Activated CD4-positive, alpha-beta T cell treated with anti-CD3 and anti-CD28 coated beads for 36 hours (primary cell): Measurements from ENCODE around the gene DDTL. TPM values are rescaled to one million over a fixed set of nuclear protein-coding genes. Genes with fewer than 3 reads are reported as not detected.
"Not testable (repeated sequence)": the region's sequence is repeated elsewhere in the genome, so short reads cannot be mapped to it uniquely, and the experiment has no call there.

Experiments
- ATAC-seq: fragments of 200-7000 bp; cut with Tn5 transposase; one replicate; pipeline ENCODE4 v1.10.0; 2021; ENCODE audit warnings: mild to moderate bottlenecking, moderate library complexity
- CTCF ChIA-PET: fragments of 350-600 bp; sonication (Branson Sonifier 250); formaldehyde crosslinking; loops from one replicate; lab custom pipeline; 2021; ENCODE audit warnings: antibody characterized with exemption; lab: Charles Lee
- POLR2A ChIA-PET: fragments of 350-600 bp; sonication (Branson Sonifier 250); formaldehyde crosslinking; loops from one replicate; lab custom pipeline; 2021; ENCODE audit warnings: antibody characterized with exemption, inconsistent platforms; lab: Charles Lee
- DNase-seq: peaks from one replicate; pipeline ENCODE4 v3.0.0-alpha.2; 2020
- H3K27ac Mint-ChIP-seq: one replicate; pipeline ENCODE4 v1.8.0; 2021; ENCODE audit warnings: mixed read lengths
- H3K27me3 Mint-ChIP-seq: one replicate; pipeline ENCODE4 v1.8.0; 2021; ENCODE audit warnings: mixed read lengths
- H3K36me3 Mint-ChIP-seq: one replicate; pipeline ENCODE4 v1.8.0; 2021; ENCODE audit warnings: low read depth, mixed read lengths
- H3K4me1 Mint-ChIP-seq: one replicate; pipeline ENCODE4 v1.8.0; 2021; ENCODE audit warnings: mixed read lengths
- H3K4me3 Mint-ChIP-seq: one replicate; pipeline ENCODE4 v1.8.0; 2021; ENCODE audit warnings: mild to moderate bottlenecking, moderate library complexity, mixed read lengths
- H3K9me3 Mint-ChIP-seq: one replicate; pipeline ENCODE4 v1.8.0; 2021; ENCODE audit warnings: low read depth, mixed read lengths
- intact Hi-C, 2 experiments: fragments of 100-400 bp; cut with DNase I in 1 of 2; cut with micrococcal nuclease in 1 of 2; formaldehyde crosslinking; loops; one replicate each; pipeline versions ENCODE4 v1.14.2 to v1.15.1; 2022 to 2024; cut with DNase I, micrococcal nuclease
- total RNA-seq, 2 experiments: library from RNA; stranded (reverse); gene quantifications; one replicate each; pipeline ENCODE4 v1.2.3, GENCODE V29; 2021

Gene DDTL
- total RNA-seq, 2 experiments from 2014 or later: 2.3 to 2.8 TPM

GRCh38 chr22:23993080-23993479 is 26.4 kb downstream of the DDTL start:
- H3K4me3 Mint-ChIP-seq, H3K27ac Mint-ChIP-seq, DNase-seq, CTCF ChIA-PET, H3K9me3 Mint-ChIP-seq, H3K36me3 Mint-ChIP-seq, H3K27me3 Mint-ChIP-seq, POLR2A ChIA-PET, ATAC-seq, H3K4me1 Mint-ChIP-seq, intact Hi-C loops: not testable (repeated sequence)

DNA sequence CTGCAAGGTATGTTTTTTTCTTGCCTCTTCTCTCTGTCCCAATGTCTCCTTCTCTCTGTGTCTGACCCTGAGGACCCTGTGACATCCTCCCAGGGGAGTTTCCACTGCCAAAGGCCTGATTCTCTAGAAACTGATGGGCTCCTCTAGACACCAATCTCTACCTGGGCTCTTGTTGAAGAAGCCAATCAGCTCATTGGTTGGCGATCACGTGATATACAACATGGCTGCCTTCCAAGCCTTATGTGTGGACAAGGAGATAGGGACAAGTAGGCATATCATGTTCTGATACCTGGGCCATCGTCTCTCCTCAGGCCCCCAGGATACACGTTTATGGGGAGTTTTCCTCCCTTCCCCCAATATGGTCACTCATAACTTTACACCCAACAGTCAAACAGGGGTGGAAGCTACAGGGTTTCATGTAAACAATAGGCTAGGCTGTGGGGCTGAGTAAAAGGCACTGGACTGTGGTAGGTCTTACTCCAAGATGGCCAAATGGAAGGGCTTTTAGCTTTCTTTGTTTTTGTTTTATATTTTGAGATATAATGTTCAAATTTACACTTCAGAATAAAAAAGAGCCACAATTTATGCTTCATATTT is 27.0 kb downstream of the DDTL start:
- H3K36me3 Mint-ChIP-seq, H3K4me3 Mint-ChIP-seq, H3K9me3 Mint-ChIP-seq, intact Hi-C loops, CTCF ChIA-PET, H3K27me3 Mint-ChIP-seq, H3K27ac Mint-ChIP-seq, H3K4me1 Mint-ChIP-seq, POLR2A ChIA-PET: not testable (repeated sequence)
- DNase-seq (peak; percentile 34), ATAC-seq (peak; percentile 60)

DNA sequence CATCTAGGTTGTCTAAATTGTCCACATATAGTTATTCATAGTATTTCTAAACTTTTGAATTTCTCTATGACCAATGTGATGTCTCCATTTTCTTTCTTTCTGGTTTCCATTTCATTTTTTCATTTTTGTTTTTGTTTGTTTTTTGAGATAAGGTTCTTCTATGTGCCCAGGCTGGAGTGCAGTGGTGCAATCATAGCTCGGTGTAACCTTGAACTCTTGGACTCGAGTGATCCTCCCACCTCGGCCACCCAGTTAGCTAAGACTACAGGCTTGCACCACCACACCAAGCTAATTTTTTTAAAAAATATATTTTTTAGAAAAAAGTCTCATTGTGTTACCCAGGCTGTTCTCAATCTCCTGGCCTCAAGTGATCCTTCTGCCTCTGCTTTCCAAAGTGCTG is 30.4 kb downstream of the DDTL start:
- ChIA-PET POLR2A (no interaction called here), CTCF (no interaction called here)
- H3K36me3 Mint-ChIP-seq: no peaks in the 10 kb centered on the region
- ATAC-seq (no peak), DNase-seq (no peak)
- no peaks in the 10 kb centered on the region for H3K9me3 Mint-ChIP-seq
- no peaks in the 10 kb centered on the region for H3K27me3 Mint-ChIP-seq
- no peak overlapping the region for H3K4me3 Mint-ChIP-seq
- H3K4me1 Mint-ChIP-seq: no peaks in the 10 kb centered on the region
- intact Hi-C loops: loop anchor here in 1 of 2 experiments (5.0 kb wide), 1 partner anchor 45 kb away; no protein-coding TSS in a partner anchor
- no peak overlapping the region for H3K27ac Mint-ChIP-seq

- CTCF ChIA-PET: not testable (repeated sequence)
These were observed 33.1 kb downstream of the DDTL start for GRCh38 chr22:23999779-24000178.

DNA sequence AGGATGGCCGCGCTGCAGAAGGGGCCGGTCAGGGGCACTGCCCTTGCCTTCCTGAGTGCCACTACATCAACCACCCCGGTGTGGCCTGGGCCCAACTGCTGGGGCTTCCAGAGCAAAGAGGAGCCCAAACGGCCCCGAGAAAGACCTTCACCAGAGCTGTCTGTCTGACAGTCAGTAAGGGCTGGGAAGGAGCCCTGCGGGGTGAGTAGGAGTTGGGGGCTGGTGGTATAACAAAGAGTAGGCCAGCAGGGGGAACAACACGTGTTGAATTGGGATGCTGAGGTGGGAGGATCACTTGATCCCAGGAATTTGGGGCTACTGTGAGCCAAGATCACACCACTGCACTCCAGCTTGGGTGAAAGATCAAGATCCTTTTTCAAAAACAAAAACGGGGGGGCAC is 34.6 kb downstream of the DDTL start:
- no peak overlapping the region for H3K27ac Mint-ChIP-seq
- no peaks in the 10 kb centered on the region for H3K9me3 Mint-ChIP-seq
- intact Hi-C loops: no loop called here
- H3K36me3 Mint-ChIP-seq: no peaks in the 10 kb centered on the region
- H3K4me3 Mint-ChIP-seq: no peak overlapping the region
- DNase-seq: no peak
- ChIA-PET CTCF (no interaction called here), POLR2A (interaction anchor here (1.1 kb wide), 1 partner anchor 554 kb away, joined by 3 read pairs; the partner anchor contains the start of gene GUCD1)
- H3K27me3 Mint-ChIP-seq: peaks cover 2% of the 10 kb centered on the region
- no peak for ATAC-seq
- no peaks in the 10 kb centered on the region for H3K4me1 Mint-ChIP-seq

More at GRCh38 chr22:23999779-24000178, 33.1 kb downstream of the DDTL start:
- H3K27me3 Mint-ChIP-seq, H3K27ac Mint-ChIP-seq, H3K36me3 Mint-ChIP-seq, H3K9me3 Mint-ChIP-seq, DNase-seq, POLR2A ChIA-PET, H3K4me3 Mint-ChIP-seq, H3K4me1 Mint-ChIP-seq: not testable (repeated sequence)
- intact Hi-C loops: loop anchor here in 1 of 2 experiments (5.0 kb wide), 1 partner anchor 47 kb away; no protein-coding TSS in a partner anchor
- ATAC-seq: peak; percentile 19

GRCh38 chr22:24002272-24002671 is 35.6 kb downstream of the DDTL start:
- peaks cover 2% of the 10 kb centered on the region for H3K27me3 Mint-ChIP-seq

DNA sequence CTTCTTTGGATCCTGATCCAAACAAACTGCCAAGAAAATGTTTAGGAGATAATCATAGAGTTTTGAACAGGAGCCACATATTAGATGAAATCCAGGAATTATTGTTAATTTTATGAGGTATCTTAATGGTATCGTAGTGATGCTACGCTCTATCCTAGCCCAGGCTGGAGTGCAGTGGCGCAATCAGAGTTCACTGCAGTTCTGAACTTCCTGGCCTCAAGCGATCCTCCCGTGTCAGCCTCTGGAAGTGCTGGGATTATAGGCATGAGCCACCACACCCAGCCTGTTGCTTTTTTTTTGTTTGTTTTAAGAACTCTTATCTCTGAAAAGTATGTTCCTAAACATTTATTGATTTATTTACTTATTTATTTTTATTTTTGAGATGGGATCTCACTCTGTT is 36.2 kb downstream of the DDTL start:
- intact Hi-C loops: no loop called here
- ChIA-PET POLR2A (no interaction called here), CTCF (interaction anchor here (1.7 kb wide), 1 partner anchor 154 kb away, joined by 6 read pairs; no protein-coding TSS in a partner anchor)
- DNase-seq (no peak), ATAC-seq (no peak)
- no peaks in the 10 kb centered on the region for H3K4me1 Mint-ChIP-seq
- no peaks in the 10 kb centered on the region for H3K36me3 Mint-ChIP-seq
- no peak overlapping the region for H3K4me3 Mint-ChIP-seq
- no peak overlapping the region for H3K27ac Mint-ChIP-seq
- peaks cover 2% of the 10 kb centered on the region for H3K27me3 Mint-ChIP-seq
- H3K9me3 Mint-ChIP-seq: no peaks in the 10 kb centered on the region

More at GRCh38 chr22:24002272-24002671, 35.6 kb downstream of the DDTL start:
- Mint-ChIP-seq H3K4me3 (no peak overlapping the region), H3K9me3 (no peaks in the 10 kb centered on the region), H3K4me1 (no peaks in the 10 kb centered on the region), H3K36me3 (no peaks in the 10 kb centered on the region), H3K27ac (no peak overlapping the region)
- DNase-seq: no peak
- no peak for ATAC-seq
- ChIA-PET POLR2A (no interaction called here), CTCF (no interaction called here)
- intact Hi-C loops: no loop called here

DNA sequence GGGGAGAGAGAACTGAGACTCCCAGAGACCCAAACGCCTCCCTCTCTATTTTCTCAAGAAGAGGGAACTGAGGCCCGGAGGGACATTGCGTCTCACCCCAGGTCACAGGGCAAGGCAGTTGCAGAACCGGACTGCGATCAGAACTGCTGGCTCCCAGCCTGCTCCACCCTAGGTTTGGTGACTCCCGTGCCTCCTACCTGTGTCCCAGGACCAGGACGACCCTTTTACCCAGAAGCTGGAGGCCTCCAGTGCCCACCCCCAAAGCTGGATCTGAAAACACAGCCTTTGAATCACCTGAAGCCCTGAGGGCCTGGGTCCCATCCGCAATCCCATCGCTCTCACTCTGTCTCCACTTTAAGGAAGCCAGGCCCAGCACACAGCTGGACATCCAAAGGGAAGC is 37.2 kb downstream of the DDTL start:
- ChIA-PET POLR2A (no interaction called here), CTCF (interaction anchor here (1.7 kb wide), 1 partner anchor 153 kb away, joined by 6 read pairs; no protein-coding TSS in a partner anchor)
- H3K9me3 Mint-ChIP-seq: no peaks in the 10 kb centered on the region
- no peak overlapping the region for H3K27ac Mint-ChIP-seq
- no peaks in the 10 kb centered on the region for H3K36me3 Mint-ChIP-seq
- no peak for ATAC-seq
- H3K27me3 Mint-ChIP-seq: peaks cover 2% of the 10 kb centered on the region
- no peak for DNase-seq
- H3K4me1 Mint-ChIP-seq: no peaks in the 10 kb centered on the region
- intact Hi-C loops: no loop called here
- H3K4me3 Mint-ChIP-seq: no peak overlapping the region

- DNase-seq (no peak), ATAC-seq (no peak)
- H3K4me1 Mint-ChIP-seq: peaks cover 1% of the 10 kb centered on the region
- intact Hi-C loops: loop anchor here (5.0 kb wide), 2 partner anchors 33 to 68 kb away; partner anchors contain the start of gene DDT (in 1 of the 2)
- H3K36me3 Mint-ChIP-seq: no peaks in the 10 kb centered on the region
- peaks cover 2% of the 10 kb centered on the region for H3K27me3 Mint-ChIP-seq
- no peak within 1 kb of the TSS for H3K27ac Mint-ChIP-seq
- H3K4me3 Mint-ChIP-seq: no peak within 1 kb of the TSS
- ChIA-PET CTCF (no interaction called here), POLR2A (no interaction called here)
- no peaks in the 10 kb centered on the region for H3K9me3 Mint-ChIP-seq
These were observed 38.5 kb downstream of the DDTL start, which contains the start of gene GSTT4 for GRCh38 chr22:24005201-24005600. Gene GSTT4 (minus strand): TSS chr22:24005453. CDS start chr22:24005356, 97 bp downstream.

GRCh38 chr22:24006207-24006913 is 39.7 kb downstream of the DDTL start:
- intact Hi-C loops: loop anchor here (5.0 kb wide), 2 partner anchors 34 to 69 kb away; partner anchors contain the start of gene DDT (in 1 of the 2)
- Mint-ChIP-seq H3K27me3 (peaks cover 2% of the 10 kb centered on the region), H3K4me1 (peaks cover 5% of the 10 kb centered on the region), H3K4me3 (no peak overlapping the region), H3K36me3 (no peaks in the 10 kb centered on the region), H3K9me3 (no peaks in the 10 kb centered on the region), H3K27ac (no peak overlapping the region)
- POLR2A ChIA-PET: no interaction called here
- DNase-seq (no peak), ATAC-seq (no peak)
- CTCF ChIA-PET: no interaction called here

DNA sequence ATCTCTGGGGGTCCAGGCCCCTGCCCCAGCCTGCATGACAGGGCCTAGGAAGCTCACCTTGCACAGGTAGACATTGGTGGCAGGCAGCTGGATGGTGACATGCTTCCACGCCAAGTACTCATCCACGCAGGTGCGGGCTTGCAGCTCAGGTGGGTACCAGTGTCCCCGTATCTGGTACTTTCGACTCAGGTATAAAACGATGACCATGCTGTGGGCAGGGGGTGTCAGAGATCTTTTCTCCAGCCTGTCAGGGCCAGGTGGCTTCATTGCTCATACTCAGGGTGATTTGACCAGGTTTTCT is 40.2 kb downstream of the DDTL start:
- Mint-ChIP-seq H3K4me3 (no peak overlapping the region), H3K27ac (no peak overlapping the region), H3K36me3 (no peaks in the 10 kb centered on the region), H3K9me3 (no peaks in the 10 kb centered on the region), H3K27me3 (peaks cover 2% of the 10 kb centered on the region), H3K4me1 (peaks cover 5% of the 10 kb centered on the region)
- ATAC-seq: no peak
- ChIA-PET POLR2A (no interaction called here), CTCF (no interaction called here)
- intact Hi-C loops: loop anchor here (5.0 kb wide), 2 partner anchors 35 to 70 kb away; partner anchors contain the start of gene DDT (in 1 of the 2)
- DNase-seq: no peak
